ENCODE measurements around the gene ALDH3A1.
A peak's percentile ranks its signal among the peaks of the same experiment; 100 is the strongest.

DNA sequence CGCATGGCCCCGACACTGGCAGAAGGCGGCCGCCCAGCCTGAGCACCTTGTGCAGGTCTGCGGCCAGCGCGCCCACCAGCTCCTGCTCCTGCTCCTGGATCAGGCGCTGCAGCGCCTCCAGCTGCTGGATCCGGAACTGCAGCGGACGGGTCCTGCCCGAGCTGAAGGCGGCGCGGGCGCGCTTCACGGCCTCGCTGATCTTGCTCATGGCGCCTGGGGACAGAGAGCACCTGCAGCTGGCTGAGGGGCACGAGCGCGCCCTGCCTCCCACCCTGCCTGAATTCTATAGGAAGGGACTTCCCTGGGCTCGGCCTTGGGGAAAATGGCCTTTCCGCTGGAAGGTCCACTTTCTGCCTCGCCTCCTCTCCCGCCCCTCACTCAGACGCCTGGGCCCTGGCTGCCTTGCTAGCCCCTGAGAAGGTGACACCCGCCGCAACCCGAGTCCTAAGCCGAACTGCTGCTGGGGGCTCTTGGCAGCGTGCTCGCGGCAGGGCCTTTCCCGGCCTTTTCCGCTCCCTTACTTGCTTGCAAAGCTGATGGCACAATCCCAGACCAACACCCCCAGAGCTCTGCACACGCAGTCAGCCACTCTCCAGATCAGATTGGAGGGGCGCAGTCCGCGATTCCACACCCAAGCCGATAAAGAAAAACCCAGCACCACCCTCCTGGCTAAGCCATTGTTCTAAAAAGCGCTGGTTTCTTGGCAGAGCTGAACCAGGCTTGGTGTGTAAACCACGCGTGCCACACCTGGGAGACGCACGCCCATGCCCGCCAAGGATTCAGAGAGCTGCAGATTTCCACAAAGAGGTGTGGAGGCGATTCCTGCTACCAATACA, 3.0 kb downstream of the ALDH3A1 start:
- TF ChIP-seq POLR2A (IDR thresholded peaks at IDR 0.05; ENCODE audit: low read depth, low read length) (0 out of 2 replicates have a peak, but pooled peaks have one; percentile 41), TAF1 (IDR thresholded peaks at IDR 0.05; ENCODE audit: low read depth, low read length) (peak; percentile 45; the same call in 1 of the 2 replicates), POLR2AphosphoS5 (IDR thresholded peaks at IDR 0.05; ENCODE audit: low read depth, low read length) (no peak), SPI1 (IDR thresholded peaks at IDR 0.05; ENCODE audit: low read depth, low read length) (no peak), POU2F2 (IDR thresholded peaks at IDR 0.05; ENCODE audit: low read depth, low read length) (no peak), PAX5 (IDR thresholded peaks at IDR 0.05; ENCODE audit: insufficient read depth, low read length, severe bottlenecking) (no peak)
